Body of pancreas (tissue), 4 donors: ENCODE results near the gene SLC38A10.

Experiments
- CTCF ChIP-seq, 7 experiments: fragments of 450-650 bp in 4 of 7; fragments of 200-600 bp in 3 of 7; sonication (generic) in 3 of 7; IDR thresholded peaks; one replicate each; pipeline ENCODE4 v1.5.1; 2016 to 2019; ENCODE audit warnings: antibody characterized with exemption in 7 of 7
- POLR2A ChIP-seq, 3 donors: fragments of 450-650 bp; IDR thresholded peaks; one replicate each; pipeline ENCODE4 v1.6.1; 2016; ENCODE audit warnings: antibody characterized with exemption in 3 of 3, mild to moderate bottlenecking in 2 of 3

- TF ChIP-seq CTCF (IDR thresholded peaks at IDR 0.05) (no peak), POLR2A (IDR thresholded peaks at IDR 0.05) (no peak)
Measured at GRCh38 chr17:81229666-81229920, 65.5 kb downstream of the SLC38A10 start.
